Dermis blood vessel endothelial cell (primary cell): ENCODE data around the gene EPS8L3. TPM values are rescaled to one million over a fixed set of nuclear protein-coding genes. Genes with fewer than 3 reads are reported as not detected.

Source experiments
- DNase-seq: peaks from one replicate; pipeline ENCODE4 v3.0.0; 2010
- total RNA-seq: library from RNA; depleted of rRNA; stranded (reverse); fragments of >200 nt; gene quantifications from 2 replicates; pipeline ENCODE4 v1.2.3, GENCODE V29; 2014

Gene EPS8L3
- total RNA-seq, 1 donor from 2014 or later: not detected

GRCh38 chr1:109793089-109793485 is 29.4 kb upstream of the EPS8L3 start:
- peak; percentile 26 for DNase-seq

- DNase-seq: peak; percentile 94
These were observed 28.5 kb upstream of the EPS8L3 start for GRCh38 chr1:109792056-109792831.

GRCh38 chr1:109791495-109792043 is 27.8 kb upstream of the EPS8L3 start:
- DNase-seq: no peak

DNA sequence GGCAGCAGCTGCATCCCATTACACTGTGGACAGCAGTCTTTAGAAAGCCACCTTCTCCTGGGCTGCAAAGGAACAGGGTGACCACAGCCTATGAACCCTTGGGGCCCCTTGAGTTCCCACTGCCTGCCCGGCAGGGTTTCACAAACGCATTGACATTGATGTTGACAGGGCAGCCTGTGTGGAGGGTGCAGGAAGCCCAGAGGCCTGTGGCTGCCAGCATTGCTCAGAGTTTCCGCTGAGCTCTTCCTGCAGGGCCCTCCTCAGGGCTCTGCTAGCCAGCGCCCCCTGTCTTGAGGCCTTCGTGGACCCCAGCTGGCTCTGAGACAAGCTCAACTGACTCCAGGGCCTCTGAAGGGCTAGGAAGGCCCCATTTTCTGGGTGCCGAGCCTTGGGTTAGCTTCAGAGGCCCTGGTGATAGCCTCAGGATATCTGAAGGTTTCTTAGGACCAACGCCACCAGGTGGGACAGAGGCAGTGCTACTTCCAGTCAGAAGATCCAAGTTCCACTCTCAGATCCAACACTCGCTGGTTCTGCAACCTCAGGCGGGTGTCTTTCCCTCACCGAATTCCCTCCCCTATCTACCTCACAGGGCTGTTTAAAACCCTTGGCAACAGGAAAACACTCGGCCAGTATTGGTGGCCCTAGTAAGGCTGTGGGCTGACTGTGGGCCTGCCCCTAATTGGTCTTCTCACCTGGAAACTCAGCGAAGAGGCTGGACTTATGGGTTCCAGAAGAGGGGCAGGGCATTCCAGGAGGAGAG is 27.2 kb upstream of the EPS8L3 start:
- DNase-seq: peak; percentile 95

DNA sequence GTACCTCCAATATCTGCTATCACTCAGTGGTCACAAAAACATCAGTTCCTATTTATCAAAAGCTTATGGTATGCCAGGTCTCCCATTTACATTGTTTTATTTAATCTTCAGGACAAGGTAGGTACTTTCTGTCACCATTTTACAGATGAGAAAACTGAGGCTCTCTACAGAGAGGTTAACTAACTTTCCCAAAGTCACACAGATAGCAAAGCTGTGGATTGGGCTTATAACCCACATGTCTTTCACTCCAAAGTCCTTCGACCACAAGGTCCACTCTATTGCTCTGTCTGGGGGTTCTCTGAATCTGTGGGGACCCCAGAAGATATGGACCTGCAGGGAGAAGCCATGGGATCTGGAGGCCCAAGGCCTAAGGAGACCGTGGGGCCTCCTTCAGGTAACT is 26.6 kb upstream of the EPS8L3 start:
- no peak for DNase-seq

DNA sequence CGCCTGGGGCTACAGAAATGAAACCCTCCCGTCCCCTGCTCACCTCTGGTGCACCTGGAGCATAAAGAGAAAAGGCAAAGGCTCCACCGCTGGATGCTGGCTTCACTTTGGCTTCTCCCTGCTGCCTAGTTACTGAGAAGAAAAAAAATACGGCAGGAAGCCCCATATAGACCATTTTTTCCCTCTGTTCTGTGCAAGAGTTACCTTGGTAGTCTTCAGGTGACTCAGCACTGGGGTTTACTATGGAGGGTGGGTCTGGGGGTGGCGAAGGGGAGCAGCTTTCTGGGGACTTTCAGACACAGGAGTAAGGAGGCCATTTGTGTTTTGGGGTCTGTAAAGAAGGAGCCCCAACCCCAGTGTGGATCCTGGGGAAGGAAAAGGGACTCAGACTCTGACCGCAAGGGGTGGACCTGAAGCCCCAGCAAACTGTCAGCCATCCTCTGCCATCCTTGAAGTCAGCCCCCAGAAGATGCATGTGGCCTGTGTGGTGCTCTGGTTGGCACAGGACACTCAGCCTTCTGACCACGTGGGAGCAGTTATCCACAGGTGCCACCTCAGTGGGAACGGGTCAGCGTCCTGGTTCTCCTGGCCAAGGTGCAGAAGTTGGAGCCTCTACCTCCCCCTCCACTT is 25.9 kb upstream of the EPS8L3 start:
- DNase-seq: no peak

- peak; percentile 30 for DNase-seq
These were observed 25.2 kb upstream of the EPS8L3 start for GRCh38 chr1:109788695-109789521.

DNA sequence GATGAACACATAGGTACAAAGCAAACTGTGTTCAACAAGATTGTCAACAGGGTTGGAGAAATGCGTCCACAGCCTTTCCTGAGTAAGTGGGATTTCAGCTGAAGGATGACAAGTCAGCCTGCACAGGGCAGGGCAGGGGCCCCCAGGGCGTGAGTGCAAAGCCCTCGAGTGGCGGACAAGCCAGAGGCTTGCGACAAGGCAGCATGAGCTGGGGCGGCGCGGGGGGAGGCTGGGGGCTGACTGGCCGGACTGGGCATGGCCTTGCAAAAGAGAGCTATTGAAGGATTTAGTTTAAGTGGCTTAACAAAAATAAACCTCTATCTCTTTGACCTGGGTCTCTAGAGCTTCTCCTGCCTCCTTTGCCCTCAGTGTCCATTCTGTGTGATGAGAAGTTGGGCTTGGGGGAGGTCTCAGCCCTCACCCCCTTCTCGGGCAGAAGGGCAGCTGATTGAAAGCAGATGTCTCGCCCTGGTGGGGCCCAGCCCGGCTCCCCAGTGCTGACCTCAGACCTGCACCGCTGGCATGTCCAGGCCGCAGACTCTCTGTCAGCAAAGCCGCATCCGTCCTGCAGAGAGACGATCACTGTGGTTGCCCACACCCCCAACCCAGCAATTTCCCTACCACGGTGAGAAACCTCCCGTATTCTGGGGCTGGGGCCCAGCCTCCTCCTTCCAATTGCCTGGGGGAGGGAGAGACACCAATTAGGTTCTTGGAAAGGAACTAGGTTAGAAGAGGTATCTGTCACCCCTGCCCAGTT is 24.3 kb upstream of the EPS8L3 start:
- no peak for DNase-seq

- DNase-seq: no peak
These were observed 23.6 kb upstream of the EPS8L3 start for GRCh38 chr1:109787211-109787844.

DNA sequence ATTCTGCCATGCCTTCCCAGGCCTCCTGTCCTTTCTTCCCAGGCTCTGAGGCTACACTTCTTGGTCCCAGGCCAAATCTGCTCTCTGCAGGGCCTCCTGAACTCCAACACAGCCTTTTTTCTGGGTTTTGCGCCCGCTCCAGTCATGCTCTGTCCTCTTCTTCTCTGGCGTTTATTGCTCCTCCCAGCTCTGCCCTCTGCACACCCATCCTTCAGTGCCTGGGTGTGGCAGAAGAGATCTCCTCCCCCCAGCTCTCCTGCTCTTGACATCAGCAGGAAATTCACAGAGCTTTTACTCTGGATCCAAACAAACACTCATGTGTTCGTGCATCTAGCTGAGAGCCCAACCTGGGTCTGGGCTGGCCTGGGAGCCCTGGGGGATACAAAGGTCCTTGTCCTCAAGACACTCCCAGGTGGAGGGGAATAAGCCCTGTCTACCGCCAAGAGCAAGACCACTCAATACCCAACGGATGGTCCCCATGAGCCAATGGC is 22.9 kb upstream of the EPS8L3 start:
- DNase-seq: no peak

DNA sequence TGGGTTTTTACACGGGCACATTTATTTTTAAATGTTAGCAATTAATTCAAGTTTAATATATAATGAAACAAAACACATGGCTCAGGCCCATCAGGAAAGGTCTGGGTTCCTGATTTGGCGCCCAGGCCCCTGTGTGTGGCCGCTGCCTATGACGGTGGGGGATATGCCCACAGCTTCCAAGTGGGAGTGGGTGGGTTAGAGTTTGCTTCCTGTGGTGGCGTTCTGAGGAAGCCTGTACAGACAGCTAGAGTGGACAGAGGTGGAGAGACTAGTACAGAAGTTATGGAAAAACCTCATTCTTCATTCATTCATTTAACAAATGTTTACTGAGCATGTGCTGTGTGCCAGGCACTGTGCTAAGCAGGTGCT is 22.4 kb upstream of the EPS8L3 start:
- DNase-seq: no peak

DNA sequence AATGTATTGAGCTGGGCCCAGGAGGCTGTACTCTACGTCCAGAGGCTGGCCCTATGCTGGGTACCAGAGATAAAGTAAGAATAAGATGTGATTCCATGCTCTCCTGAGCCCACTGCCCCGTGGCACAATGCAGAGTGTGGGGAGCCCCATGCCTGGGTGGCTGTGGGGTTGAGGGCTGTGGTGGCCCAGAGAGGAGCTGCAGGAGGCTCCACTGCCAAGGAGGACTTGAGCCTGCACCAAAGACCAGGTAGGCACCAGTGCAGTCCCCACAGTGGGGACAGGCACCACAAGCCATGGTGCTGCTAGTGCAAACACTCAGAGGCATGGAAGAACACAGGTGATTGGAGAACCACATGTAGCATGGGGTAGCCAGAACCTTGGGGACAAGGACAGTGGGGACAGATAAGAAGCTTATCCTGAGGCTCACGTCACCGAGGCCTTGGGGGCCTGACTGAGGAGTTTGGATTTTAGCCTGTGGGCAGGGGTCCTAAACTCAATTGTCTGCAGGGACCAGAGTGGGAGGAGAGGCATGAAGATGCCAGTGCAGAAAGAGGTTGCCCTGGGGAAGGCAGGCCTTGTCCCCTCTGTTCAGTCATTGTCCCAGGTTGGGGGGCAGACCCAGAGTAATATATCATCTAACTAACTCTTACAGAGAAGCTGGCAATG is 21.9 kb upstream of the EPS8L3 start:
- DNase-seq: no peak

GRCh38 chr1:109784551-109785252 is 21.0 kb upstream of the EPS8L3 start:
- DNase-seq: peak; percentile 27

DNA sequence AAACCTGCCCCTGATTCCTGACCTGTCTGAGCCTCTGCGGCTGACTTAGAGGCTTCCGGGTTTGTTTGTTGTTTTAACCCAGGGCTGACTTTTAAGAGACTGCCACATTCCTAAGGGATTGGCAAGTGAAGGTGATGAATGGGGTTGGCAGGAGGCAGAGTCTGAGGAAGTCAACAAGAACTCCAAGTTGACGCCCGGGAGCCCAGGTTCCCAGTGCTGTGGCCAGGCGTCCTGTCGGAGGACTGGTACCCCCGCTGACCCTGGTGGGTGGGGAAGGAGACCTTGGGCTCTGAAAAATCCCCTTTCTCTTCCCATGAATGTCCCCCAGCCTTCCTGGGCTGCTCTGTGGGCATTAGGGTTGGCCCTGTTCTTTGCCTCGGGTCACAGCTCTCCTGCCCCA is 19.7 kb upstream of the EPS8L3 start:
- peak; percentile 73 for DNase-seq

DNA sequence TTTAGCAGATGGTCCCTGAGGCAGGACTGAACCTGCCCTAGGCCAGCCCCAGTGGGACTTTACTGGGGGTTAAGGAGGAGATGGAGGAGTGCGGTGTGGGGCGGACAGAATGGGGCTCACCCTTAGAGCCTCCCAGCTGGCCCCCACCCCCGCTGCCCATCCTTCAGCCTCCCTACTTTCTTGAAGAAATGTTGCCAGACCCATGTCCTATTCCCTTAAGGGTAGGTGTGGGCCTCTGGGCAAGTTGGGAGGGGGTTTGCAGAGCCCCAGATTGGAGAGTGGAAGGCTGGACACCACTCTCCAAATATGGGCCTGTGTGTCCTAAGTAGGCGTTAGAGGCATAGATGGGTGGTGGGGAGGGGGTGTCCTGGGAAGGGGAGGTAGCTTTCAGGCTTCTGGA is 19.2 kb upstream of the EPS8L3 start:
- no peak for DNase-seq

GRCh38 chr1:109782514-109782913 is 18.8 kb upstream of the EPS8L3 start:
- no peak for DNase-seq

DNA sequence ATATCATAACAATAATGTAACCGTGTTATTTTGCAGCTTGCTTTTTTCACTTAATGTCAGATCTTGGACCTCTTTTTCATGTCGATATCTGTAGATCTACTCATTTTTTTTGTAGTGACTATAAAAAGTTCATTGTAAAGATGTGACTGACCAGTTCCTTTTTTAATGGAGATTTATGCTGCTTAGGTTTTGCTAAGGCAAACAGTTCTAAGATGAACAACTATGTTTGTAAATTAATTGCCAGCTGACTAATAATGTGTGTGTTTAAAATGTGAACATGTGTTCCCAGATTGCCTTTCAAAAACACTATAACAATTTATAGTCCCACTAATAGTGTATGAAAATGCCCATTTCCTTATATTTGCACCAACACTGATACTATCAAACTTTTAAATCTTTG is 18.1 kb upstream of the EPS8L3 start:
- no peak for DNase-seq

- DNase-seq: no peak
These were observed 17.3 kb upstream of the EPS8L3 start for GRCh38 chr1:109780982-109781381.

GRCh38 chr1:109777980-109778625 is 14.4 kb upstream of the EPS8L3 start:
- no peak for DNase-seq
